Skin epidermis (tissue), 12 donors: ENCODE measurements around the gene PHTF1.

Source experiments
- H3K27ac ChIP-seq, 21 experiments: fragments of 200-600 bp; sonication (generic) in 11 of 21; one replicate each; pipeline ENCODE4 v1.5.0; 2020; ENCODE audit warnings: mild to moderate bottlenecking in 3 of 21, inconsistent platforms in 2 of 21, moderate library complexity in 2 of 21
- H3K4me3 ChIP-seq, 7 experiments: fragments of 200-600 bp; sonication (generic) in 2 of 7; one replicate each; pipeline ENCODE4 v1.5.0; 2020; ENCODE audit warnings: inconsistent platforms in 2 of 7, mild to moderate bottlenecking in 2 of 7, moderate library complexity in 1 of 7

Gene PHTF1

GRCh38 chr1:113676524-113676923, 82.8 kb downstream of the PHTF1 start:
- no peak overlapping the region for H3K4me3 ChIP-seq
- H3K27ac ChIP-seq = no peak overlapping the region

GRCh38 chr1:113675302-113675701, 84.0 kb downstream of the PHTF1 start:
- no peak overlapping the region for H3K4me3 ChIP-seq
- no peak overlapping the region for H3K27ac ChIP-seq

- no peak overlapping the region for H3K4me3 ChIP-seq
- no peak overlapping the region for H3K27ac ChIP-seq
Measured at GRCh38 chr1:113674591-113674990, 84.7 kb downstream of the PHTF1 start.

GRCh38 chr1:113672491-113672890, 86.8 kb downstream of the PHTF1 start:
- H3K4me3 ChIP-seq = no peak overlapping the region
- H3K27ac ChIP-seq = no peak overlapping the region

GRCh38 chr1:113670650-113671049, 88.6 kb downstream of the PHTF1 start:
- no peak overlapping the region for H3K4me3 ChIP-seq

GRCh38 chr1:113669988-113670387, 89.3 kb downstream of the PHTF1 start:
- no peak overlapping the region for H3K4me3 ChIP-seq
- H3K27ac ChIP-seq = no peak overlapping the region

More at GRCh38 chr1:113670650-113671049, 88.6 kb downstream of the PHTF1 start:
- H3K27ac ChIP-seq = no peak overlapping the region

GRCh38 chr1:113666126-113666525, 93.2 kb downstream of the PHTF1 start:
- no peak overlapping the region for H3K27ac ChIP-seq
- no peak overlapping the region for H3K4me3 ChIP-seq

GRCh38 chr1:113665071-113665470, 94.2 kb downstream of the PHTF1 start:
- Histone ChIP-seq H3K27ac (no peak overlapping the region), H3K4me3 (no peak overlapping the region)

GRCh38 chr1:113663165-113663951, 95.9 kb downstream of the PHTF1 start:
- Histone ChIP-seq H3K27ac (no peak overlapping the region), H3K4me3 (no peak overlapping the region)

- no peak overlapping the region for H3K27ac ChIP-seq
- no peak overlapping the region for H3K4me3 ChIP-seq
Measured at GRCh38 chr1:113662101-113662500, 97.2 kb downstream of the PHTF1 start.

GRCh38 chr1:113660088-113660487, 99.2 kb downstream of the PHTF1 start:
- H3K27ac ChIP-seq = no peak overlapping the region

GRCh38 chr1:113659556-113659955, 99.7 kb downstream of the PHTF1 start:
- Histone ChIP-seq H3K4me3 (no peak overlapping the region), H3K27ac (no peak overlapping the region)

More at GRCh38 chr1:113660088-113660487, 99.2 kb downstream of the PHTF1 start:
- no peak overlapping the region for H3K4me3 ChIP-seq

- Histone ChIP-seq H3K4me3 (no peak overlapping the region), H3K27ac (no peak overlapping the region)
Measured at GRCh38 chr1:113659035-113659434, 100.3 kb downstream of the PHTF1 start.

GRCh38 chr1:113657556-113658063, 101.7 kb downstream of the PHTF1 start:
- H3K27ac ChIP-seq = no peak overlapping the region

GRCh38 chr1:113657126-113657525, 102.2 kb downstream of the PHTF1 start:
- no peak overlapping the region for H3K4me3 ChIP-seq
- no peak overlapping the region for H3K27ac ChIP-seq

More at GRCh38 chr1:113657556-113658063, 101.7 kb downstream of the PHTF1 start:
- H3K4me3 ChIP-seq = no peak overlapping the region

- no peak overlapping the region for H3K27ac ChIP-seq
- H3K4me3 ChIP-seq = no peak overlapping the region
Measured at GRCh38 chr1:113654883-113655282, 104.4 kb downstream of the PHTF1 start.

- Histone ChIP-seq H3K4me3 (no peak overlapping the region), H3K27ac (no peak overlapping the region)
Measured at GRCh38 chr1:113653741-113654140, 105.5 kb downstream of the PHTF1 start.

GRCh38 chr1:113652771-113653170, 106.5 kb downstream of the PHTF1 start:
- no peak overlapping the region for H3K27ac ChIP-seq
- no peak overlapping the region for H3K4me3 ChIP-seq

- Histone ChIP-seq H3K27ac (no peak overlapping the region), H3K4me3 (no peak overlapping the region)
Measured at GRCh38 chr1:113648478-113648877, 110.8 kb downstream of the PHTF1 start.

GRCh38 chr1:113647164-113647563, 112.1 kb downstream of the PHTF1 start:
- H3K27ac ChIP-seq = no peak overlapping the region
- no peak overlapping the region for H3K4me3 ChIP-seq
